Glomerular visceral epithelial cell (primary cell): ENCODE measurements around the gene FAM110D.

ENCODE experiments used
- DNase-seq: peaks from one replicate; pipeline ENCODE4 v3.0.0-alpha.2; 2016; ENCODE audit errors: extremely low spot score

The FAM110D gene

GRCh38 chr1:26158908-26159742, at the start of gene FAM110D:
FAM110D (plus strand) TSS chr1:26159079; CDS start chr1:26161292, 2,213 bp downstream.
- no peak for DNase-seq

GRCh38 chr1:26109229-26110164, 49.4 kb upstream of the FAM110D start:
- no peak for DNase-seq

- peak; percentile 78 for DNase-seq
These were observed 47.9 kb upstream of the FAM110D start for GRCh38 chr1:26110731-26111529.

GRCh38 chr1:26111530-26112406, 47.1 kb upstream of the FAM110D start, which contains the start of gene PDIK1L:
PDIK1L (plus strand) TSS chr1:26111824; CDS start chr1:26114309, 2,485 bp downstream.
- DNase-seq, result peak; percentile 96

- DNase-seq, result no peak
These were observed 46.5 kb upstream of the FAM110D start for GRCh38 chr1:26112407-26112775.

GRCh38 chr1:26114165-26114927, 44.5 kb upstream of the FAM110D start:
- no peak for DNase-seq

- DNase-seq, result no peak
These were observed 38.8 kb upstream of the FAM110D start for GRCh38 chr1:26119892-26120608.

GRCh38 chr1:26121854-26122773, 36.8 kb upstream of the FAM110D start:
- no peak for DNase-seq

GRCh38 chr1:26122988-26123973, 35.6 kb upstream of the FAM110D start:
- peak; percentile 25 for DNase-seq

GRCh38 chr1:26124418-26125331, 34.2 kb upstream of the FAM110D start:
- DNase-seq, result no peak

- DNase-seq, result no peak
These were observed 33.5 kb upstream of the FAM110D start for GRCh38 chr1:26125382-26125781.

GRCh38 chr1:26125946-26126320, 32.9 kb upstream of the FAM110D start:
- DNase-seq, result no peak

- DNase-seq, result peak; percentile 20
These were observed 32.4 kb upstream of the FAM110D start for GRCh38 chr1:26126321-26127084.

- no peak for DNase-seq
These were observed 31.4 kb upstream of the FAM110D start for GRCh38 chr1:26127235-26128163.
